ENCODE data around the gene PKD1L1.
"Not testable (repeated sequence)": the region's sequence is repeated elsewhere in the genome, so short reads cannot be mapped to it uniquely, and the experiment has no call there.

The PKD1L1 gene

GRCh38 chr7:47813620-47814260, 134.5 kb downstream of the PKD1L1 start:
- no peak for DNase-seq

GRCh38 chr7:47812429-47813136, 135.7 kb downstream of the PKD1L1 start:
- no peak for DNase-seq

GRCh38 chr7:47811632-47812380, 136.5 kb downstream of the PKD1L1 start:
- no peak for DNase-seq

- no peak for DNase-seq
Measured at GRCh38 chr7:47809387-47809786, 138.9 kb downstream of the PKD1L1 start.

GRCh38 chr7:47808321-47808720, 139.9 kb downstream of the PKD1L1 start:
- no peak for DNase-seq

GRCh38 chr7:47807756-47808155, 140.5 kb downstream of the PKD1L1 start:
- peak; percentile 9 for DNase-seq

GRCh38 chr7:47807126-47807525, 141.1 kb downstream of the PKD1L1 start:
- peak; percentile 63 for DNase-seq

GRCh38 chr7:47806701-47807103, 141.6 kb downstream of the PKD1L1 start:
- no peak for DNase-seq

GRCh38 chr7:47804767-47805545, 143.3 kb downstream of the PKD1L1 start:
- no peak for DNase-seq

GRCh38 chr7:47803846-47804245, 144.4 kb downstream of the PKD1L1 start:
- no peak for DNase-seq

- no peak for DNase-seq
Measured at GRCh38 chr7:47803025-47803424, 145.2 kb downstream of the PKD1L1 start.

GRCh38 chr7:47801423-47801822, 146.8 kb downstream of the PKD1L1 start:
- no peak for DNase-seq

- DNase-seq: no peak
Measured at GRCh38 chr7:47799524-47799923, 148.7 kb downstream of the PKD1L1 start.

GRCh38 chr7:47796347-47796746, 151.9 kb downstream of the PKD1L1 start:
- no peak for DNase-seq

GRCh38 chr7:47795631-47796030, 152.6 kb downstream of the PKD1L1 start:
- DNase-seq: no peak

GRCh38 chr7:47795126-47795525, 153.1 kb downstream of the PKD1L1 start:
- not testable (repeated sequence) for DNase-seq

GRCh38 chr7:47794016-47794415, 154.2 kb downstream of the PKD1L1 start:
- no peak for DNase-seq

- DNase-seq: not testable (repeated sequence)
Measured at GRCh38 chr7:47793186-47793585, 155.1 kb downstream of the PKD1L1 start.

- DNase-seq: peak; percentile 7
Measured at GRCh38 chr7:47792521-47793121, 155.6 kb downstream of the PKD1L1 start.

GRCh38 chr7:47791682-47792081, 156.6 kb downstream of the PKD1L1 start:
- no peak for DNase-seq

GRCh38 chr7:47788083-47788482, 160.2 kb downstream of the PKD1L1 start:
- no peak for DNase-seq

- DNase-seq: no peak
Measured at GRCh38 chr7:47787249-47788069, 160.8 kb downstream of the PKD1L1 start.

Data from GDM1 (cell line).